ENCODE data around the gene FAAP100.

The FAAP100 gene

DNA sequence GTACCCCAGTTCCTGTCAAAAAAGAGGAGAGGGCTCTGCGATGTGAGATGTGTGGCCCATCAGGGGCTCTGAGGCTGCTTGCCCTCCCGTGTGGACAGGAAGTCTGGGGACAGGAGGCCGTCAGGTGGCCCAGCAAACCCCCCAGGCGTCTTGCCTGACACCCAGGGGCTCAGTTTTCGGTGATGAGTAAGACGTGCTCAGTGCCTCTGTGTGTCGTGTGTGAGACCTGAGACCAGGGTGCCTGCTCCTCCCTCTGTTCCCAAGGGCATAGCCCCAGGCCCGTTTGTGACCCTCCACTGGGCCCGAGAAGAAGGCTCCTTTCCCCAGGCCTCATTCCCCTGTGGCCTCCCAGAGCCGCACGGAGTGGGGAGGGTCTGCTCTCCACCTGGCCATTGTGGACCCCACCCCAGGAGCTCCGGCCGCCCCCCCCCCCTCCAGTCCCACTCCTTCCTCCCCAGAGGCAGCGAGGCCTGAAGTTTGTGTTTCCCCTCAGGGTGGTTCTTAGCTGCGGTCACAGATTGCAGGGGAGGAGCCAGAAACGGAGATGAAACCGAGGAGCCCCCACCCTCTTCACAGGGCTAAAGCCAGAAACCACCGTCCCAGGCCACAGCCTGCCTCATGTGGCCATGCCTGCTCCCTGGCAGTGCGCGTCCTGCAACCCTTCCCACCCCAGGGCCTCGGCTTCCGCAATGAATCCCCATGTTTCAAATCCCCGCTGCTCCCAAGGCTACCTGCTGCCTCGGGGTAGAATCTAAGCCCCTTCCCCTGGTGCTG lies 34.6 kb downstream of the FAAP100 start:
- Histone ChIP-seq H3K4me3 (peak overlapping the region; percentile 97), H3K27ac (peak overlapping the region; percentile 99)
- TF ChIP-seq, protein P1, sequence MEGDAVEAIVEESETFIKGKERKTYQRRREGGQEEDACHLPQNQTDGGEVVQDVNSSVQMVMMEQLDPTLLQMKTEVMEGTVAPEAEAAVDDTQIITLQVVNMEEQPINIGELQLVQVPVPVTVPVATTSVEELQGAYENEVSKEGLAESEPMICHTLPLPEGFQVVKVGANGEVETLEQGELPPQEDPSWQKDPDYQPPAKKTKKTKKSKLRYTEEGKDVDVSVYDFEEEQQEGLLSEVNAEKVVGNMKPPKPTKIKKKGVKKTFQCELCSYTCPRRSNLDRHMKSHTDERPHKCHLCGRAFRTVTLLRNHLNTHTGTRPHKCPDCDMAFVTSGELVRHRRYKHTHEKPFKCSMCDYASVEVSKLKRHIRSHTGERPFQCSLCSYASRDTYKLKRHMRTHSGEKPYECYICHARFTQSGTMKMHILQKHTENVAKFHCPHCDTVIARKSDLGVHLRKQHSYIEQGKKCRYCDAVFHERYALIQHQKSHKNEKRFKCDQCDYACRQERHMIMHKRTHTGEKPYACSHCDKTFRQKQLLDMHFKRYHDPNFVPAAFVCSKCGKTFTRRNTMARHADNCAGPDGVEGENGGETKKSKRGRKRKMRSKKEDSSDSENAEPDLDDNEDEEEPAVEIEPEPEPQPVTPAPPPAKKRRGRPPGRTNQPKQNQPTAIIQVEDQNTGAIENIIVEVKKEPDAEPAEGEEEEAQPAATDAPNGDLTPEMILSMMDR (IDR thresholded peaks at IDR 0.05), result no peak
- no peak for DNase-seq (ENCODE audit: low spot score)

DNA sequence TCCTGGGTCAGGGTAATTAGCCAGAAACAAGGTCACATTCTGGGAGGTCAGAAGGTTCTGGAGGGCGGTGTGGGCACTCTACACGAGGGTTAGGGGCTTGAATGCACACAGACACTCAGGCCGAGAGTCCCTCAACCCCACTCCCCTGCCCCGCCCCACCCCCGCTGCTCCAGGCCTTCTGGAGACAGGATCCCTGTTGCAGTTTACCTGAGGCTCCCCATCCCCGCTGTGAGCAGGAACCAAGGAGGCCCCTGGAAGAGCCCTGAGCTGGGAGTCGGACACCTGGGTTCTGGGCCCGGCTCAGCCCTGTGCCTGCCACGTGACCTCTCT lies 35.2 kb downstream of the FAAP100 start:
- DNase-seq (ENCODE audit: low spot score), result no peak
- Histone ChIP-seq H3K27ac (peak overlapping the region; percentile 99), H3K4me3 (peak overlapping the region; percentile 97)
- TF ChIP-seq, protein P1 (IDR thresholded peaks at IDR 0.05), result no peak

DNA sequence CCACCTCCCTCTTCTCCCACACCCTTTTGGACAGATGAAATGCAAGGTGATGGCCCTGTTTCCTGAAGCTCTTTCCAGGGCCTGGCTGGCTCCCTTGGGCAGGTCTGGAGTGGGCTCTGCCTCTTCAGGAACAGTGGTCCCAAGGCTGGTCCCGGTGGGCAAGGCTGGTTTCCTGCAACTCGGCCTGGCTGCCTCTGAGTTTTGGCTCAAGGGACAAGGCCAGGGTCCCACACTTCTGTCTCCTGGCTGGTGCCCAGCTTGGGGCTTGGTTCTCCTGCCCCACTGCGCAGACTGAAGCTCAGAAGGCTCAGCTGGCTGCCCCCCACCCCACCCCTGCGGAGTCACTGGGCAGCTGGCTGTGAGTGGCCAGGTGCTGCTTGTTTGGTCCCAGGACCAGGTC lies 35.7 kb downstream of the FAAP100 start:
- no peak for DNase-seq (ENCODE audit: low spot score)
- H3K4me3 ChIP-seq, result peak overlapping the region; percentile 97
- TF ChIP-seq, protein P1 (IDR thresholded peaks at IDR 0.05), result no peak

DNA sequence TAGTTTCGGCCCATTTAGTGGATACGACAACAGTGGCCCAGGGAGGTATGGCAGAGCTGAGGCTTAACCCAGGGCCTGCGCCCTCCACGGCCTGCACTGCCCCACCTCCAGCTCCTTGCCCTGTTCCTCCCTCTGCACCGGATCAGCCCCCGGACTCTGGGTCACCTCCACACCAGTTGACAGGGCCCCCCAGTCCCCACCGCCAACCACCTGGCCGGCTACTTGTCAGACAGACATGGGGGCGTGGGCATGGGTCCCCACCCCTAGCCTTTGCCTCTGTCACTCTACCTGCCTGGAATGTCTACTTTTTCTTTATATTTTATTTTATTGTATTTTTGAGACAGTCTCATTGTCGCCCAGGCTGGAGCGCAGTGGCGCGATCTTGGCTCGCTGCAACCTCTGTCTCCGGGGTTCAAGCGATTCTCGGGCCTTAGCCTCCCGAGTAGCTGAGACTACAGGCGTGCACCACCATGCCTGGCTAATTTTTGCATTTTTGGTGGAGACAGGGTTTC lies 36.6 kb downstream of the FAAP100 start:
- Histone ChIP-seq H3K4me3 (peak overlapping the region; percentile 97), H3K27ac (peak overlapping the region; percentile 99)
- TF ChIP-seq, protein P1 (IDR thresholded peaks at IDR 0.05), result no peak
- DNase-seq (ENCODE audit: low spot score), result no peak

More for the DNA sequence above, 35.7 kb downstream of the FAAP100 start:
- peak overlapping the region; percentile 99 for H3K27ac ChIP-seq

DNA sequence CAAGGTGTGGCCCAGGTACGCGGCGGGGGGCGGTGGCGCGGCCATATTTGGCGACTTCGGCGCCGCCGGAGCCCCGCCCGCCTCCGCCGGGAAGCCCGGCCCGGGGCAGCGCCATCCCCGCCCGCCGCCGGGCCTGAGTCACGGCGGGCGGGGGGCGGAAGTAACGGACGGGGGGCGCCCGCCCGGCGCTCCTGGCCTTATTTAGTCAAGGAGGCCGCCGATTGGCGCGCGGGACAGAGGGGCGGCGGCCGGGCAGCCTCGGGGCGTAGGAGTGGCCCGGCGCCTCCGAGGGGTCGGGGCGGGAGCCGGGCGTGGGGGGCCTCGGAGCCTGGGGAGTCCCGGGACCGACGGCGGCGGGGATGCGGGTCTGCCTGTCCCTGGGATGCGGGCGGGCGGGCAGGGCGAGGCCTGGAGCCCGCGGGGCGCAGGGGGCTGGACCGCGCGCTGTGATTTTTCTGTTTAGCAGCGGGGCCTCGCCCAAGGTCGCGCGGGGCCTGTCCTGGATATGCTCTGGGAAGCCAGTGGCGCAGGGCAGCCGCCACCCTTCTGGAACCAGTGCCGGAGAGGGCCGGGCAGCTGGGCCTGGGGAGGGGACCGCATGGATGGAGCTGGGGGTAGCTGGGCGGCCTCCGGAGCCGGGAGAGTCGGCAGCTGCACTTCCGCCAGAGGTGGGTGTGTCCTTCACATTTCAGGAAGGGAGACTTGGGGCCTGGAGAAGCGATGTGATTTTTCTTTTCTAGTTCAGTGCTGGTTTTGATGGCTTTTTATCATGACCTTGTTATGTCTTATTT lies 37.2 kb downstream of the FAAP100 start:
- H3K27ac ChIP-seq, result peak overlapping the region; percentile 99
- peak overlapping the region; percentile 97 for H3K4me3 ChIP-seq
- TF ChIP-seq, protein P1 (IDR thresholded peaks at IDR 0.05), result no peak
- DNase-seq (ENCODE audit: low spot score), result no peak

DNA sequence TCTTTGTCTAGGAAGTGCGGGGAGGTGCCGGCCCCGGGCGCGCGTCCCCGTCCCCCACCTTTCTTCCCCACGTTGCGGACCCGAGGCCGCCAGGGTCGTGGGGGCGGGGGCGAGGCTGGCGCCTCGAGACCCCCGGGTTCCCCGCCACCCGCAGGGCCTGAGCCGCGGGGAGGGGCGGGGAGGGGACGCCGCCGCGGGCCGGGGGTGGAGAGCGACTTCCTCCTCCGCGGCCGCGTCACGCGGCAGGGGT lies 37.7 kb downstream of the FAAP100 start:
- DNase-seq (ENCODE audit: low spot score), result no peak
- H3K4me3 ChIP-seq, result peak overlapping the region; percentile 97
- peak overlapping the region; percentile 99 for H3K27ac ChIP-seq
- TF ChIP-seq, protein P1 (IDR thresholded peaks at IDR 0.05), result no peak

Data from coronary artery (tissue), 2 donors.